ENCODE measurements around the gene RASA3.
"Not testable (repeated sequence)": the region's sequence is repeated elsewhere in the genome, so short reads cannot be mapped to it uniquely, and the experiment has no call there.

RASA3 gene

DNA sequence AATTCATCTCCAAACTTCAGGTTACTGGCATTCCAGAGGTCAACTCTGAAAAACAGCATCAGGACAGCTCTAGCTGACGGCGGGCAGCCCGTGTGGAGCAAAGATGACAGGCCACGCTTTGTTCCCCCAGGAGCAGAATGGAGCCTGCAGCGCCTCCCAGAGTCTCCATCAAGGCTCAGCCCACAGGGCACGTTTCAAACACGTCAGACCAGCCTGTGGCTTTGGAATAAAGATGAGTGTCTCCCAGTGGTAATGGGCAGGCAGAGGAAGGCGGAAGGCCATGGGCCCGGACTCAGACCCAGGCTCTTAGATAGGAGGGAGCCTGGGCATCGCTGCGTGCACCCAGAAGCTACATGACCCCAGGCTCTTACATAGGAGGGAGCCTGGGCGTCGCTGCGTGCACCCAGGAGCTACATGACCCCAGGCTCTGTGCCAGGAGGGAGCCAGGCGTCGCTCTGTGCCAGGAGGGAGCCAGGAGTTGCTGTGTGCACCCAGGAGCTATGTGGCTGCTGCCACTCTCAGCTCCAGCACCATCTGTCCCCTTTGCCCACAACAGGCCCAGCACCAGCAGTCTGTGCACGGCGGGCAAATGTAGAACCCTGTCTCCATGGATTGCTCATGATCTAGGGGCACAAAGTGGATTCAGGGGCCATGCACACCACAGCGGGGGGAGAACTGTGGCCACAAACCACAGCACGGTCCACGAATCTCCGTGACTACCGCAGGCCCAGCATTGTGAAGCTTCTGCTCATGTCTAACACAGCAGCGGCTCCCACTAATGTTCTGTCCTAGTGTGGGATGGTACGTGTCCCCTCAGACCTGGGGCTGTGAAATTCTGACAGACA lies 110.7 kb downstream of the RASA3 start:
- DNase-seq (ENCODE audit: low read depth in 2 of 2) = no peak

DNA sequence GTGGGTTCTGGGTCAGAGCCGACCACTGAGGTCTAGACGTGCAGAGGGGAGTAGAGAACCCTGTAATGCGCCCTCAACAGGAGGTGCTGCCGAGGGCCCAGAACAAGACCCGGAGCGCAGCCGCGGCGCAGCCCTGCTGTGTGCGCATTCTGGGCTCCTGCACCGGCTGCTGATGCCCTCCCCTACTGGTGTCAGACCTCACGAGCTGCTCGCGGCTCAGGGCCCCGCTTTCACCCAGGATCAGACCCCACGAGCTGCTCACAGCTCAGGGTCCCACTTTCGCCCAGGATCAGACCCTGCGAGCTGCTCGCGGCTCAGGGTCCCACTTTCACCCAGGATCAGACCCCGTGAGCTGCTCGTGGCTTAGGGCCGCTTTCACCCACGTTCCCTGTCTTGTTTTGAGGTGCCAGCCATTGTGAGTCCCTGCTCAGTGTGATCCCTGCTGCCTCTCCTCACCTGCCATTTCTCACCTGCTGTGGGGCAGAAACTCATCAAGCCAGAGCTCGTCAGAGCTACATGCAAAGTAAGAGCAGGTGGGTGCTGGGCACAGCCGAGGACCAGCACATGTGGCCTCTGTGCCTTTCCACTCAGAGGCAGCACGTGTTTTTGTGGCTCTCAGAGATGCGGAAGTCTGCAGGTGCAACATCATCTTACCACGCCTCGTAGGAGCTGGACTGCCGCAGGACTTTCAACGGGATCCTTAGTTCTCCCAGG lies 111.5 kb downstream of the RASA3 start:
- DNase-seq (ENCODE audit: low read depth in 2 of 2) = no peak

DNA sequence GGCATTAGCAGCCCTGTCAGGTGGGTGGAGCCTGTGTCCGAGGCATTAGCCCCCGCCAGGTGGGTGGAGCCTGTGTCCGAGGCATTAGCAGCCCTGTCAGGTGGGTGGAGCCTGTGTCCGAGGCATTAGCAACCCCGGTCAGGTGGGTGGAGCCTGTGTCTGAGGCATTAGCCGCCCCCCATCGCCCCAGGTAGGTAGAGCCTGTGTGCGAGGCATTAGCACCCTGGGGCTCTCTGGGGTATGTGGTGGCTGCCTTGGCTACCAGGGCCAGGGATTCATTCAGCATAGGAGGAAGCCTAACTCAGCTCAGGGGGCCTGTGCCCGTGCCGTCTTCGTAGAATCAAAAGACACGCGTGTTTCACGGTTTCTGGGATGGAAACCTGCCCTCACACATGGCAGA lies 112.3 kb downstream of the RASA3 start:
- DNase-seq (ENCODE audit: low read depth in 2 of 2) = not testable (repeated sequence)

- no peak for DNase-seq (ENCODE audit: low read depth in 2 of 2)
These were observed 113.1 kb downstream of the RASA3 start for GRCh38 chr13:114019367-114019766.

- DNase-seq (ENCODE audit: low read depth in 2 of 2) = no peak
These were observed 113.9 kb downstream of the RASA3 start for GRCh38 chr13:114018461-114019055.

DNA sequence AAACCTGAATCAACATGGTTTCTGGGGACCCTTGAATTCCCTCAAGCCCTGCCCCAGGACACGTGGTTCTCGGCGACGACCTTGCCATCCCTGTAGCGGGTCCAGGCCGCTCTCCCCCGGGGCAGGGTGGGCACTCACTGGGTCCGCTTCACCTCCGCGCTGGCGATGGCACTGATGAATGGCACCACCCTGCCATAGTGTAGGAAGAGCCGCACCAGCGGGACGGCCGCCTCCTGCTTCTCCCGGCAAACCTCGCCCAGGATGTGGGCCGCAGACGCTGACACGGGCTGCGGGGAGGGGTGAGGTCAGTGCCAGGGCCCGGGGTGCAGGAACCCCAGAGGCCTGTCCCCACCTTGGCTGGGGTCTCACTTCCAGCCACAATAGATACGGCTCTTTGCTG lies 114.5 kb downstream of the RASA3 start:
- no peak for DNase-seq (ENCODE audit: low read depth in 2 of 2)

- no peak for DNase-seq (ENCODE audit: low read depth in 2 of 2)
These were observed 115.3 kb downstream of the RASA3 start for GRCh38 chr13:114017028-114017630.

DNA sequence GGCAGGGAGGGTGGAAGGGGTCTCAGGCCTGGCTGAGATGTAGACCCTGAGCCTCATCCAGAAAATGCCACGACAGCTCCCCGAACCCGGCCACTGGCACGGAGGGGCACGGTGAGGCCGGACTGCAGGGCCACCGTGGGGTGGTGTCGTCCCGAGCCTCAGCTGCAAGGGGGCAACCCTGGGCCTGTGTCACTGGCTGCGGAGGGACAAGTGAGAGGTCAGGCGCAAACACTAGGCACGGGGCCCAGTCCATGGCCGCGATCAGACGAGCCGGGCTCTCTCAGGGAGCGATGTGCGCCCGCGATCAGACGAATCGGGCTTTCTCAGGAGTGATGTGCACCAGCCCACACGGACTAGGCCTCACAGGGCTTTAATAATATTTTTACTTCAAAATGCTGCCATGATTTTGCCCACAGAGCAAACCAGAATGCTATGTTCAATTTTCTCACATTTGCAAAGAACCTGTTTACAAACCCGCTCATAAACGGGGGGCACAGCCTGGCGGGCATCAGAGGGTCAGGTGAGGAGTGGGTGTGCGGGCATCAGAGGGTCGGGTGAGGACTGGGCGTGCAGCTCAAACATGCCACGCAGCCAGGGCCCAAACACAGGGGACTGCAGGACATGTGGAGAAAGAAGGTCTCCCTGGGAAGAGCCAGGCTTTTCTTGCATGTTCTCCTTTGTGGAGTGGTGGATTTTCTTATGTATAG lies 115.9 kb downstream of the RASA3 start:
- DNase-seq (ENCODE audit: low read depth in 2 of 2) = no peak

GRCh38 chr13:114015969-114016295 lies 116.5 kb downstream of the RASA3 start:
- DNase-seq (ENCODE audit: low read depth in 2 of 2) = no peak

DNA sequence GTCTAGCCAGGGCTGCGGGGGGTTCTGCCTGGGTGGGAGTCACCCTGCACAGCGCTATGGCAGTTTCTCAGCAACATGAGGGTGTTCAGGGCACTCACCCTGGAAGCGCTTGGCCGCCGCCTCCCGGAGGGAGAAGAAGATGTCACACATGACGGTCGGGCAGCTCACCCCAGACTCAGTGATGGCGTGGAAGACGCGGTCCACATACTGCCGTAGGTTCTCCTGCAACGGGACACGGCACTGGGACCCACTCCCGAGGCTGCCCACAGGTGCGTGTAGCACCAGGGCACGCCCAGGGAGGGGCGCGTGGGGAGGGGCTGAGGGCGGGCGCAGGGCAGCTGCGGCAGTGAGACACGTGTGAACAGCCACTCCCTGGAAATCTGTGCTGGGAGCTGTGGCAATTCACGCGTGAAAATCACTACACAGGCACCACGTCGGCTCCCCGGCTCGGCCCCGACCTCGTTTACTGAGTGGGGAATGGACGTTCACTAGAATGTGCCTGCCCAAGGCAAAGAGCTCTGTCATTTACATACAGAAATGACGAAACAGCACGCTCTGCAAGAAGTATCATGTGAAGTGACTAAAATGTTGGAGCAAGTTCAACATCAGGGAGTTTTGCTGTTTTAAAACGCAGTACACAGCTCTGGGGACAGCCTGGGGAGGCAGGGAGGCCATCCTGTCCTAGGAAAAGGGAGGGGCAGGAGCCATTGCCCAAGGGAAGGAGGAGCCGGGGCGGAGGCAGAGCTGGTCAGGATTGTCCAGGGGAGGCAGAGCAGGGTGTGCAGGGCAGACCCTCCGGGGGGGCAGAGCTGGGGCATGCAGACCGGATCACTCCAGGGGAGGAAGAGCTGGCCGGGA lies 117.1 kb downstream of the RASA3 start:
- DNase-seq (ENCODE audit: low read depth in 2 of 2) = no peak

GRCh38 chr13:114013952-114014629 lies 118.3 kb downstream of the RASA3 start:
- DNase-seq (ENCODE audit: low read depth in 2 of 2) = no peak

GRCh38 chr13:114013336-114013735 lies 119.1 kb downstream of the RASA3 start:
- DNase-seq (ENCODE audit: low read depth in 2 of 2) = no peak

DNA sequence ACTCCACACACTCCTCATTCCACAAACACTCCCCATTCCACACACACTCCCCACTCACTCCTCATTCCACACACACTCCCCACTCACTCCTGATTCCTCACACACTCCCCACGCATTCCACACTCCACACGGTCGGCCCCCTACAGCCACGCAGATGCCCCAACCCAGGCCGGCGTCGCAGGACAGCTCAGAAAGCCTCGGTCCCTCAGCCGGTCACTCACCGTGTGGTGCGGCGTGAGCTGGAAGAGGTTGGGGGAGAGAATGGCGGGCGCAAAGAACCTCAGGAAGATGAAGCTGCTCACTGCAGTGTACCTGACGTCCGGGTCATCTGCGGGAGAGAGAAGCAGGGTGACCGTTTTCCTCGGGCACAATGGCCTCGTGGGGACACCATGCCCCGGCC lies 119.5 kb downstream of the RASA3 start:
- DNase-seq (ENCODE audit: low read depth in 2 of 2) = no peak

DNA sequence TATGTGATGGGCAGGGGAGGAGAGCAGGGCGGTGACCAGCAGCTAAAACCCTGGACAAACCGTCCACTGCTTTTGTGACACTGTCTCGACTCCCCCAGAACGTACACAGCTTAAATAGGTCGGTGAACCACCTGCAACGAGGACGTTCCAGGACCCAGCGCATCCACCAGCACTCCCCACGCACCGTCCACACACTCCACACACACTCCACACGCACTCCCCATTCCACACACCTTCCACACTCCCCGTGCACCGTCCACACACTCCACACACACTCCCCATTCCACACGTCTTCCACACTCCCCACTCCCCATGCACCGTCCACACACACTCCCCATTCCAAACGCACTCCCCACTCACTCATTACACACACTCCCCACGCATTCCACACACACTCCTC lies 120.3 kb downstream of the RASA3 start:
- DNase-seq (ENCODE audit: low read depth in 2 of 2) = no peak

DNA sequence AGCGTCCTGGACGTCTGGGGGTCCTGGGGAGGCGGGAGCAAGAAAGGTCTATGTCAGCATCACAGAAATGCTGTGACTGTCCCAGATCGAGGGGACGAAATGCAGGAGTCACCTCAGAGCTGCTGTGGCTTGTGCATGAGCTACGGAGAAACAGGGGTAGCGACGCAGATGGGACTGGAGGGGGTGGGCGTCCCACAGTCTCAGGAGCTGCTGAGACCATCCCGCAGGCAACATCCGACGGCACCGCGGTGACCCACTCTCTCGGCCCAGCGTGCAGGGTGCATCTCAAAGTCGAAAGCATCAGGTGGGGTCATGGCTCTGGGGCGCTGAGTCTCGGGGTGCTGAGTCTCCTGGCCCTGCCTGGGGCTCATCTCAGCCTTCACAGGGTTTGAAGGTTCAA lies 121.2 kb downstream of the RASA3 start:
- DNase-seq (ENCODE audit: low read depth in 2 of 2) = no peak

DNA sequence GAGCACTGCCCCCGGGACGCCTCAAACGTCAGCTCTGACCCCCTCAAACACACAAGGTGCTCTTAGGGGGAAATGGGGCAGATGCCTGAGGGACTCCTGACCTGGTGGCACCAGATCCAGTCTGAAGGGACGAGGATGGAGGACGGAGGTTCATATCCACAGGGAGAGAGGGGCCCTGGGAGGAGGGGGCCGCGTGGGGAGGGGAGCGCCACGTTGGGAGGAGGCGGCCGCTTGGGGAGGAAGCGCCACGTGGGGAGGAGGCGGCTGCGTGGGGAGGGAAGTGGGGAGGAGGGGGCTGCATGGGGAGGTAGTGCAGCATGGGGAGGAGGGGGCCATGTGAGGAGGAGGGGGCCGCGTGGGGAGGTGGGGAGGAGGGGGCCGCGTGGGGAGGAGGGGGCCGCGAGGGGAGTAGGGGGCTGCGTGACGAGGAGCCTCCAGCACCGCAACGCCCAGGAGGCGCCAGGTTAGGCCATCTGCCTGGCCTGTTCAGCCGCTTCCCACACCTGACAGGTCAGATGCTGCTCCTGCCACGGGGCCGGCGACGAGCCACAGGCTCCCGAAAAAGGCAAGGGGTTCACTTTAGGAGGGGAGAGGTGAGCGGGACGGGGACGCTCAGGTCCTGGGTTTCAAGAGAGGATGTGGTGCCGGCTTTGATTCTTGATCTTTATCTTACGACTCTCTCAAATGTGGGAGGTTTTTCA lies 121.9 kb downstream of the RASA3 start:
- DNase-seq (ENCODE audit: low read depth in 2 of 2) = no peak

GRCh38 chr13:114009590-114010400 lies 122.6 kb downstream of the RASA3 start:
- DNase-seq (ENCODE audit: low read depth in 2 of 2) = no peak

- DNase-seq (ENCODE audit: low read depth in 2 of 2) = no peak
These were observed 123.3 kb downstream of the RASA3 start for GRCh38 chr13:114008964-114009589.
